Smooth muscle cell (in vitro differentiated cells): ENCODE data around the gene KSR2. TPM values are rescaled to one million over a fixed set of nuclear protein-coding genes. Genes with fewer than 3 reads are reported as not detected.

Experiments used
- DNase-seq: peaks from one replicate; lab custom pipeline; 2025; ENCODE audit not compliant: unreplicated experiment; lab: John Stamatoyannopoulos, UW
- H2AFZ ChIP-seq: fragments of 200-600 bp; sonication (generic); 2 replicates; pipeline ENCODE4 v1.6.0; 2016; ENCODE audit warnings: antibody characterized with exemption, low read depth, mild to moderate bottlenecking
- H3F3A ChIP-seq: fragments of 200-600 bp; sonication (generic); 2 replicates; pipeline ENCODE4 v1.6.0; 2017; ENCODE audit warnings: antibody characterized with exemption, low read depth
- H3K27ac ChIP-seq: fragments of 200-600 bp; sonication (generic); 2 replicates; pipeline ENCODE4 v1.5.1; 2016; ENCODE audit warnings: low read depth, mild to moderate bottlenecking
- H3K27me3 ChIP-seq: fragments of 200-600 bp; sonication (generic); 2 replicates; pipeline ENCODE4 v1.6.1; 2016; ENCODE audit warnings: low read depth, mild to moderate bottlenecking
- H3K36me3 ChIP-seq: fragments of 200-600 bp; sonication (generic); 2 replicates; pipeline ENCODE4 v1.5.1; 2016; ENCODE audit warnings: low read depth
- H3K4me1 ChIP-seq: fragments of 200-600 bp; sonication (generic); 2 replicates; pipeline ENCODE4 v1.5.1; 2016; ENCODE audit warnings: low read depth
- H3K4me2 ChIP-seq: fragments of 200-600 bp; sonication (generic); 2 replicates; pipeline ENCODE4 v1.6.0; 2016; ENCODE audit warnings: mild to moderate bottlenecking
- H3K4me3 ChIP-seq: fragments of 200-600 bp; sonication (generic); 2 replicates; pipeline ENCODE4 v1.5.1; 2016; ENCODE audit warnings: mild to moderate bottlenecking
- H3K79me2 ChIP-seq: fragments of 200-600 bp; sonication (generic); 2 replicates; pipeline ENCODE4 v1.6.0; 2016; ENCODE audit warnings: low read depth, mild to moderate bottlenecking
- H3K9ac ChIP-seq: fragments of 200-600 bp; sonication (generic); 2 replicates; pipeline ENCODE4 v1.6.0; 2016; ENCODE audit warnings: low read depth
- H3K9me3 ChIP-seq: fragments of 200-600 bp; sonication (generic); replicated peaks from 2 replicates; pipeline ENCODE4 v1.5.1; 2016; ENCODE audit warnings: low read depth
- H4K20me1 ChIP-seq: fragments of 200-600 bp; sonication (generic); 2 replicates; pipeline ENCODE4 v1.6.0; 2016; ENCODE audit warnings: low read depth
- WGBS: methylation state at CpG from one replicate; pipeline ENCODE4 v1.1.7; 2016; ENCODE audit warnings: low lambda C conversion rate; 5-methylcytosine and 5-hydroxymethylcytosine counted together
- polyA plus RNA-seq: library from polyadenylated mRNA; unstranded; fragments of >200 nt; fragmentation: Nextera tagmentation; extraction: Ambion mirVana; gene quantifications from 2 replicates; pipeline ENCODE4 v1.2.1, GENCODE V29; 2016
- total RNA-seq: library from RNA; depleted of rRNA; stranded (reverse); fragments of >200 nt; gene quantifications from 2 replicates; pipeline ENCODE4 v1.2.3, GENCODE V29; 2014
- TF ChIP-seq, protein P1 (sequence below): fragments of 200-600 bp; sonication (generic); IDR thresholded peaks from 2 replicates; pipeline ENCODE4 v1.5.1; 2017; ENCODE audit warnings: borderline replicate concordance, mild to moderate bottlenecking, antibody characterized with exemption; ENCODE audit not compliant: insufficient read depth, poor library complexity, severe bottlenecking

KSR2 gene
- total and polyA plus RNA-seq, 2 experiments from 2014 or later: 0.04 TPM; not detected in 1

DNA sequence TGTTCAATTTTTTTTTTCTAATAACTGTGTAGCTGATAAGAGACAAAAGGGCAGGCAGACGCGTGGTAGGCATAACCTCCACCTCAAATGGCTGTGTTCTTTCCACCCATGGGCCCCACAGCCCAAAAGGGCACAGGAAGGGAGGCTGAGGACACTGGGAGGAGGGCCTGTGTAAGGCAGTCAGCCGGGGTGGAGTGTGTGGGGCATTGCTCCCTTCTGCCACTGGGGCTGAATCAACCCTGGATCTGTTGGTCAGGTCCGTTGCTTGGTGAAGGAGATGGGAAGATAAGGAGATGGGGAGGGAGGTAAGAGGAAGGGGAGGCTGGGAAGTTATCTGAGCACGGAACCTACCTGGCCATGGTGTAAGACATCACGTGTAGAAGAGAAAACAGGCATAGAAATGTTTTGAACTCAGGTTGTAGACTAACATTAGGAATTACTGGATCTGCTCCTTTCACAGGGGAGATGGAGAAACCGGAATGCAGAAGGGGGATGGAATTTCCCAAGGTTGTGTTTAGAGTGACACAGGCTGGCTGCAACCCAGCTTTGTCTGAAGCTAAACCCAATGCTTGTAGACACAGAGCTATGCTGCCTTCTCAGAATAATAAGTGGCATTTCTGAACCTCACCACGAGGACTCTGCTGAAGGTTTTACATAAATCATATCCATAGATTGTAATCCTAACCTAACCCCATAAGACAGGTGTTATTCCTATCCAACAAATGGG, 468.9 kb downstream of the KSR2 start:
- Histone ChIP-seq H3K36me3 (no peaks in the 10 kb centered on the region), H4K20me1 (no peaks in the 10 kb centered on the region), H3K9me3 (no peaks in the 10 kb centered on the region), H2AFZ (no peak overlapping the region), H3K4me1 (no peaks in the 10 kb centered on the region), H3K9ac (no peak overlapping the region), H3K27me3 (peaks cover 4% of the 10 kb centered on the region), H3K4me3 (no peak overlapping the region), H3K79me2 (no peaks in the 10 kb centered on the region), H3F3A (no peaks in the 10 kb centered on the region), H3K4me2 (no peak overlapping the region), H3K27ac (no peak overlapping the region)
- TF ChIP-seq, protein P1, sequence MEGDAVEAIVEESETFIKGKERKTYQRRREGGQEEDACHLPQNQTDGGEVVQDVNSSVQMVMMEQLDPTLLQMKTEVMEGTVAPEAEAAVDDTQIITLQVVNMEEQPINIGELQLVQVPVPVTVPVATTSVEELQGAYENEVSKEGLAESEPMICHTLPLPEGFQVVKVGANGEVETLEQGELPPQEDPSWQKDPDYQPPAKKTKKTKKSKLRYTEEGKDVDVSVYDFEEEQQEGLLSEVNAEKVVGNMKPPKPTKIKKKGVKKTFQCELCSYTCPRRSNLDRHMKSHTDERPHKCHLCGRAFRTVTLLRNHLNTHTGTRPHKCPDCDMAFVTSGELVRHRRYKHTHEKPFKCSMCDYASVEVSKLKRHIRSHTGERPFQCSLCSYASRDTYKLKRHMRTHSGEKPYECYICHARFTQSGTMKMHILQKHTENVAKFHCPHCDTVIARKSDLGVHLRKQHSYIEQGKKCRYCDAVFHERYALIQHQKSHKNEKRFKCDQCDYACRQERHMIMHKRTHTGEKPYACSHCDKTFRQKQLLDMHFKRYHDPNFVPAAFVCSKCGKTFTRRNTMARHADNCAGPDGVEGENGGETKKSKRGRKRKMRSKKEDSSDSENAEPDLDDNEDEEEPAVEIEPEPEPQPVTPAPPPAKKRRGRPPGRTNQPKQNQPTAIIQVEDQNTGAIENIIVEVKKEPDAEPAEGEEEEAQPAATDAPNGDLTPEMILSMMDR: no peak
- DNase-seq: no peak
- WGBS: 76% methylated on average over 8 of the region's 8 CpGs

DNA sequence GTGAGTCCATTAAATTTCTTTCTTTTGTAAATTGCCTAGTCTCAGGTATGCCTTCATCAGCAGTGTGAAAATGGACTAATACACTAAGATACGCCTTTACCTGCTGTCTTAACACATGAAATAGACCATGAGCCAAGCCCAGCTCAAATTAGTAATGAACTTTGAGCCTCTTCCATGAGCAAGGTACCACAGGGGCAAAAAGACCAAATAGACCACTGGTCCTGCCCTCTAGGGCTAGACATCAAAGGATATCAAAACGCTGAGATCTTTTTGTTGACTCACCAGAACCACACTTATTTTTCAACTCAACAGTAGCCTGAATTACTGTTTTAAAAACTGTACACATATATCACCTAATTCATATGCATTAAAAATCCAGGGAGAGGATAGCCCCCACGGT, 469.9 kb downstream of the KSR2 start:
- Histone ChIP-seq H3K79me2 (no peaks in the 10 kb centered on the region), H4K20me1 (no peaks in the 10 kb centered on the region), H3F3A (no peaks in the 10 kb centered on the region), H3K4me1 (no peaks in the 10 kb centered on the region), H3K9me3 (no peaks in the 10 kb centered on the region), H3K36me3 (no peaks in the 10 kb centered on the region), H3K4me2 (no peak overlapping the region), H2AFZ (no peak overlapping the region), H3K4me3 (no peak overlapping the region), H3K27ac (no peak overlapping the region), H3K9ac (no peak overlapping the region), H3K27me3 (peaks cover 4% of the 10 kb centered on the region)
- TF ChIP-seq, protein P1: no peak
- WGBS: 64% methylated on average over 3 of the region's 3 CpGs
- no peak for DNase-seq

DNA sequence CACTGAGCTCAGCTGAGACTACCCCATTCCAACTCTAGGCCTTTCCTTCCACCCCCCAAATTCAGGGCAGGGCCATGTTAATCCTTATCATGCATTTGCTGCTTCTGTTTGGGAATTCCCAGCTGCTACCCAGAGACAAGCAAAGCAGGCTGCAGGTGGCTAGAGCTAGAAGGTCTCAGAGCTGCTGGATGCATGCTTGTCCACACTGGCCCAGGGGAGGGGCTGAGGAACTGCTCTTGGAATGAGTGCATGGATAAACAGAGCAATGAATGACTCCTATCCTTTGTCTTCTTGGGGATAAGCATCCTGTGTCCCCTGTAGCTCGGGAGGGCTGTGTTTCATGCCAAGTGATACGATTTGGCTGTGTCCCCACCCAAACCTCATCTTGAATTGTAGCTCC, 470.5 kb downstream of the KSR2 start:
- no peaks in the 10 kb centered on the region for H4K20me1 ChIP-seq
- H3K79me2 ChIP-seq: no peaks in the 10 kb centered on the region
- H3F3A ChIP-seq: no peaks in the 10 kb centered on the region
- TF ChIP-seq, protein P1: no peak
- 95% methylated on average over 2 of the region's 2 CpGs for WGBS
- H3K27me3 ChIP-seq: peaks cover 4% of the 10 kb centered on the region
- no peak overlapping the region for H3K4me3 ChIP-seq
- H3K9ac ChIP-seq: no peak overlapping the region
- DNase-seq: no peak
- no peaks in the 10 kb centered on the region for H3K9me3 ChIP-seq
- H2AFZ ChIP-seq: no peak overlapping the region
- H3K4me2 ChIP-seq: no peak overlapping the region
- H3K4me1 ChIP-seq: no peaks in the 10 kb centered on the region
- no peaks in the 10 kb centered on the region for H3K36me3 ChIP-seq
- H3K27ac ChIP-seq: no peak overlapping the region

DNA sequence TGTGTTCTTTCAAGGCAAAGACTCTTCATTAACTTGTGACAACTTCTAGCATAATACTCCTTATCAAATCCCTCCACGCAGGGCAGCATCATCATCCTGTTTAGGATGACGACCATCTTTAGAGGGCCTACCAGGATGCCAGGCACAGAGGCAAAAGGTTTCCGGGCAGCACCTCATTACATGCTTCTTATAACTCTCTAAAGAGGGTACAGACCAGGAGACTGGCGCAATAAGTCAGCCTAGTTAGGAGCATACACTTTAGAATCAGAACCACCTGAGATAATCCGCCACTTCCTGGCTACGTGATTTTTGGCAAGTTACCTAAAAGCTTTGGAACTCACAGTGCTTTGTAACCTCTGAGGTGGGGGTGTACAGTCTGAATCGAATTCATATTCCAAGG, 471.4 kb downstream of the KSR2 start:
- Histone ChIP-seq H3K4me1 (no peaks in the 10 kb centered on the region), H3K36me3 (no peaks in the 10 kb centered on the region), H3K4me3 (no peak overlapping the region), H3K9me3 (no peaks in the 10 kb centered on the region), H3K79me2 (no peaks in the 10 kb centered on the region), H3K9ac (no peak overlapping the region), H2AFZ (no peak overlapping the region), H3F3A (no peaks in the 10 kb centered on the region), H3K4me2 (no peak overlapping the region), H4K20me1 (no peaks in the 10 kb centered on the region), H3K27me3 (peaks cover 4% of the 10 kb centered on the region), H3K27ac (no peak overlapping the region)
- 89% methylated on average over 7 of the region's 7 CpGs for WGBS
- no peak for DNase-seq
- TF ChIP-seq, protein P1: no peak
